IMR-90 (cell line): ENCODE results near the gene CLDN14.

ENCODE experiments used
- CHD1 ChIP-seq: IDR thresholded peaks from 2 replicates; pipeline ENCODE4 v1.6.1; 2012; ENCODE audit warnings: low read depth, low read length, improper control_type of control experiment
- POLR2A ChIP-seq: IDR thresholded peaks from 2 replicates; pipeline ENCODE4 v1.6.1; 2012; ENCODE audit warnings: mild to moderate bottlenecking, low read depth, low read length
- RAD21 ChIP-seq: IDR thresholded peaks from 2 replicates; pipeline ENCODE4 v1.6.1; 2012; ENCODE audit warnings: low read length, improper control_type of control experiment
- RFX5 ChIP-seq: IDR thresholded peaks from 2 replicates; pipeline ENCODE4 v1.8.0; 2012; ENCODE audit warnings: low read depth, mild to moderate bottlenecking, low read length, moderate library complexity
- TF ChIP-seq, protein P1 (sequence below): conservative IDR thresholded peaks from 2 replicates; pipeline ENCODE4 v1.5.1; 2012; ENCODE audit warnings: mild to moderate bottlenecking, low read depth, low read length, improper control_type of control experiment

DNA sequence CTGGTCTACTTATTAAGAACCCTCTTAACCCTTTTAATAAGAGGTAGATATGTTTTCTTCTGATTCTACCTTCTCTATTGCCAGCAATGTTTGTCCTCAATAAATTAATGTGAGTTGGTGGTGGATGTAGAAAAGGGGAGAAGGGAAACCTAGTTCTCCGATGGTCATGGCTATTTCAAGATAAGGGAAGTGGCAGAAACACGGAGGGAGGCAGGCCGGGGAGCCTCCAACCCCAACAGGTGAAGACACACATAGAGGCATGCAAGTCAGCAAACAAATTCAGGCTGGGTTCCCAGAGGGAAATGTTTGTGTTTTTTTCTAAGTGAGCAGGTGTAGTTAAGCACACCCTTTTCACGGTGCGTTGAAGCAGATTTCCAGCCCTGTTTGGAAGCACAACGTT lies 31.0 kb upstream of the CLDN14 start:
- TF ChIP-seq, protein P1, sequence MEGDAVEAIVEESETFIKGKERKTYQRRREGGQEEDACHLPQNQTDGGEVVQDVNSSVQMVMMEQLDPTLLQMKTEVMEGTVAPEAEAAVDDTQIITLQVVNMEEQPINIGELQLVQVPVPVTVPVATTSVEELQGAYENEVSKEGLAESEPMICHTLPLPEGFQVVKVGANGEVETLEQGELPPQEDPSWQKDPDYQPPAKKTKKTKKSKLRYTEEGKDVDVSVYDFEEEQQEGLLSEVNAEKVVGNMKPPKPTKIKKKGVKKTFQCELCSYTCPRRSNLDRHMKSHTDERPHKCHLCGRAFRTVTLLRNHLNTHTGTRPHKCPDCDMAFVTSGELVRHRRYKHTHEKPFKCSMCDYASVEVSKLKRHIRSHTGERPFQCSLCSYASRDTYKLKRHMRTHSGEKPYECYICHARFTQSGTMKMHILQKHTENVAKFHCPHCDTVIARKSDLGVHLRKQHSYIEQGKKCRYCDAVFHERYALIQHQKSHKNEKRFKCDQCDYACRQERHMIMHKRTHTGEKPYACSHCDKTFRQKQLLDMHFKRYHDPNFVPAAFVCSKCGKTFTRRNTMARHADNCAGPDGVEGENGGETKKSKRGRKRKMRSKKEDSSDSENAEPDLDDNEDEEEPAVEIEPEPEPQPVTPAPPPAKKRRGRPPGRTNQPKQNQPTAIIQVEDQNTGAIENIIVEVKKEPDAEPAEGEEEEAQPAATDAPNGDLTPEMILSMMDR: no peak
- no peak for TF ChIP-seq CHD1
- TF ChIP-seq RAD21: no peak
- TF ChIP-seq POLR2A: no peak
- no peak for TF ChIP-seq RFX5
